HepG2 (cell line): Measurements from ENCODE around the gene SLC7A11. TPM values are rescaled to one million over a fixed set of nuclear protein-coding genes. Genes with fewer than 3 reads are reported as not detected.

Experiments
- ATAC-seq: fragments of 200-7000 bp; cut with Tn5 transposase; 3 replicates; pipeline ENCODE4 v1.9.1; 2020; ENCODE audit warnings: mild to moderate bottlenecking, moderate library complexity
- BruUV-seq: library from RNA; stranded (reverse); fragments of 400-500 nt; replicated peaks from 2 replicates; lab custom pipeline; 2021; lab: Mats Ljungman, UMichigan
- CTCF ChIA-PET: fragments of 300-600 bp; formaldehyde crosslinking; extraction: SDS; loops from one replicate; lab custom pipeline; 2021; ENCODE audit warnings: low total read pairs, inconsistent platforms, low intra/inter-chr PET ratio; lab: Yijun Ruan, JAX
- POLR2A ChIA-PET: fragments of 350-600 bp; sonication (Branson Sonifier 250); formaldehyde crosslinking; loops from one replicate; lab custom pipeline; 2020; ENCODE audit warnings: antibody characterized with exemption, inconsistent platforms; lab: Yijun Ruan, JAX
- DNase-seq: peaks from one replicate; pipeline ENCODE4 v3.0.0-alpha.2; 2015; ENCODE audit warnings: low spot score
- FAIRE-seq: peaks from 3 replicates; lab custom pipeline; 2011; peaks lifted over from hg19 to GRCh38; lab: Jason Lieb, UNC
- H2AFZ ChIP-seq: one replicate; pipeline ENCODE4 v1.6.1; 2011; ENCODE audit warnings: low read length, inconsistent platforms
- H3K27ac ChIP-seq: fragments of 300-600 bp; 3 replicates; pipeline ENCODE4 v1.8.0; 2011; ENCODE audit warnings: mixed run types, mild to moderate bottlenecking, mixed read lengths, low read length, inconsistent platforms; ENCODE audit not compliant: insufficient read depth; ENCODE audit errors: extremely low read length
- H3K27me3 ChIP-seq, 2 experiments: fragments of 200-600 bp in 1 of 2; 2 replicates in 1 of 2; 3 replicates in 1 of 2; pipeline versions ENCODE4 v1.6.0 to v1.8.0; 2011; ENCODE audit warnings: low read length in 2 of 2, mild to moderate bottlenecking in 2 of 2, moderate library complexity in 2 of 2, inconsistent platforms in 1 of 2; ENCODE audit not compliant: insufficient read depth in 2 of 2, control insufficient read depth in 1 of 2
- H3K36me3 ChIP-seq, 2 experiments: fragments of 200-600 bp in 1 of 2; replicated peaks in 1 of 2; 2 replicates in 1 of 2; 3 replicates in 1 of 2; pipeline versions ENCODE4 v1.5.1 to v1.8.0; 2011; ENCODE audit warnings: low read length in 2 of 2, inconsistent platforms in 1 of 2; ENCODE audit not compliant: insufficient read depth in 2 of 2, control insufficient read depth in 1 of 2
- H3K4me1 ChIP-seq: 2 replicates; pipeline ENCODE4 v1.5.1; 2012; ENCODE audit warnings: low read length, inconsistent platforms; ENCODE audit not compliant: insufficient read depth
- H3K4me2 ChIP-seq: 2 replicates; pipeline ENCODE4 v1.6.0; 2011; ENCODE audit warnings: low read depth, low read length, inconsistent platforms
- H3K4me3 ChIP-seq, 3 experiments: fragments of 200-600 bp in 1 of 3; sonication (generic), shearing (Covaris generic) in 1 of 3; replicated peaks in 1 of 3; 2 replicates each; pipeline ENCODE4 v1.5.1; 2011 to 2016; ENCODE audit warnings: low read length in 3 of 3, inconsistent platforms in 2 of 3, low read depth in 2 of 3, mild to moderate bottlenecking in 2 of 3, control low read depth in 1 of 3, mixed read lengths in 1 of 3; ENCODE audit not compliant: insufficient read depth in 1 of 3
- H3K79me2 ChIP-seq: one replicate; pipeline ENCODE4 v1.6.1; 2011; ENCODE audit warnings: low read length, inconsistent platforms; ENCODE audit not compliant: insufficient read depth
- H3K9ac ChIP-seq: 2 replicates; pipeline ENCODE4 v1.6.0; 2011; ENCODE audit warnings: mild to moderate bottlenecking, low read depth, low read length, inconsistent platforms; ENCODE audit not compliant: insufficient read depth
- H3K9me3 ChIP-seq: 2 replicates; pipeline ENCODE4 v1.5.1; 2012; ENCODE audit warnings: mild to moderate bottlenecking, low read length
- H4K20me1 ChIP-seq: 2 replicates; pipeline ENCODE4 v1.6.0; 2011; ENCODE audit warnings: inconsistent platforms, mild to moderate bottlenecking, low read length, moderate library complexity; ENCODE audit not compliant: insufficient read depth
- CBX1 ChIP-seq: IDR thresholded peaks from one replicate; pipeline ENCODE4 v1.6.1; 2016; ENCODE audit warnings: antibody characterized with exemption, low read depth
- CCAR2 ChIP-seq: fragments of 200-400 bp; formaldehyde crosslinking; optimal IDR thresholded peaks from 2 replicates; pipeline ENCODE3; 2018; ENCODE audit warnings: low read depth, mild to moderate bottlenecking, low read length, moderate library complexity
- ETV5 ChIP-seq: IDR thresholded peaks from 2 replicates; pipeline ENCODE4 v1.6.1; 2018; ENCODE audit warnings: missing biosample characterization, missing genetic modification reagents, inconsistent platforms, borderline replicate concordance
- ETV6 ChIP-seq: sonication (generic); formaldehyde crosslinking; conservative IDR thresholded peaks from 2 replicates; pipeline ENCODE4 v1.4.0; 2020; ENCODE audit warnings: missing genetic modification reagents
- FOXP1 ChIP-seq, 2 experiments: fragments of 450-650 bp in 1 of 2; IDR thresholded peaks; 2 replicates each; pipeline ENCODE4 v1.6.1; 2017 to 2018; ENCODE audit warnings: antibody characterized with exemption in 1 of 2
- RBM22 ChIP-seq: fragments of 200-400 bp; formaldehyde crosslinking; optimal IDR thresholded peaks from 2 replicates; pipeline ENCODE3; 2017; ENCODE audit warnings: mild to moderate bottlenecking, low read length, moderate library complexity
- RCOR2 ChIP-seq: IDR thresholded peaks from 2 replicates; pipeline ENCODE4 v1.6.1; 2016; ENCODE audit warnings: missing biosample characterization, missing genetic modification reagents
- SRF ChIP-seq: IDR thresholded peaks from 2 replicates; pipeline ENCODE4 v1.6.1; 2011; ENCODE audit warnings: mild to moderate bottlenecking, low read depth, low read length, moderate library complexity
- WIZ ChIP-seq: sonication (generic); formaldehyde crosslinking; IDR thresholded peaks from 2 replicates; pipeline ENCODE4 v1.5.1; 2020; ENCODE audit warnings: mild to moderate bottlenecking, missing genetic modification reagents
- WGBS: methylation state at CpG from one replicate; pipeline ENCODE4 v1.1.6; 2017; ENCODE audit warnings: low lambda C conversion rate; 5-methylcytosine and 5-hydroxymethylcytosine counted together
- in situ Hi-C: cut with HindIII; loops from 2 replicates; pipeline ENCODE4 v1.10.0; 2017; ENCODE audit warnings: low pct_unique_long_range_greater_than_20kb; ENCODE audit not compliant: extremely low pct_ligation_motif_present
- intact Hi-C: fragments of 100-400 bp; cut with micrococcal nuclease; formaldehyde crosslinking; loops from one replicate; pipeline ENCODE4 v1.10.0; 2022; ENCODE audit not compliant: unreplicated experiment
- polyA plus RNA-seq, 8 experiments: library from polyadenylated mRNA; depleted of rRNA in 3 of 8; stranded (reverse) in 7 of 8; unstranded in 1 of 8; fragments of >200 nt; fragmentation: Illumina TruSeq in 4 of 8; extraction: Trizol in 4 of 8; gene quantifications; 2 replicates each; pipeline versions ENCODE4 v1.2.1 to v1.2.3, GENCODE V29; 2011 to 2016; ENCODE audit warnings: low read depth in 4 of 8, missing spikeins in 1 of 8, mixed read lengths in 1 of 8; ENCODE audit not compliant: insufficient read depth in 1 of 8
- total RNA-seq, 5 experiments: library from RNA; depleted of rRNA; stranded (reverse); fragments of >200 nt; fragmentation: Illumina TruSeq; extraction: Trizol; gene quantifications; 2 replicates each; pipeline ENCODE4 v1.2.3, GENCODE V29; 2016; ENCODE audit warnings: low read depth in 1 of 5
- TF ChIP-seq, protein P1 (sequence below): sonication (generic); formaldehyde crosslinking; IDR thresholded peaks from 2 replicates; pipeline ENCODE4 v1.9.0; 2021; ENCODE audit warnings: missing genetic modification reagents, borderline replicate concordance
- TF ChIP-seq, protein P2 (sequence below): IDR thresholded peaks from 2 replicates; pipeline ENCODE4 v1.6.1; 2012; ENCODE audit warnings: low read depth, low read length, improper control_type of control experiment
- TF ChIP-seq, protein P3 (sequence below): sonication (generic); formaldehyde crosslinking; IDR thresholded peaks from 2 replicates; pipeline ENCODE4 v1.8.1; 2022; ENCODE audit warnings: low read depth, mild to moderate bottlenecking, missing genetic modification reagents
- TF ChIP-seq, protein P4 (sequence below): sonication (generic); formaldehyde crosslinking; IDR thresholded peaks from 2 replicates; pipeline ENCODE4 v1.5.0; 2020; ENCODE audit warnings: mild to moderate bottlenecking, missing genetic modification reagents
- TF ChIP-seq, protein P5 (sequence below): sonication (generic); formaldehyde crosslinking; IDR thresholded peaks from 2 replicates; pipeline ENCODE4 v1.8.1; 2023; ENCODE audit warnings: mild to moderate bottlenecking, moderate library complexity, missing genetic modification reagents

Gene SLC7A11
- total and polyA plus RNA-seq, 2 of the 13 experiments (the other 11 are each of a cell fraction or from before 2014, with no cell fraction given) = 15.7 to 17.5 TPM

DNA sequence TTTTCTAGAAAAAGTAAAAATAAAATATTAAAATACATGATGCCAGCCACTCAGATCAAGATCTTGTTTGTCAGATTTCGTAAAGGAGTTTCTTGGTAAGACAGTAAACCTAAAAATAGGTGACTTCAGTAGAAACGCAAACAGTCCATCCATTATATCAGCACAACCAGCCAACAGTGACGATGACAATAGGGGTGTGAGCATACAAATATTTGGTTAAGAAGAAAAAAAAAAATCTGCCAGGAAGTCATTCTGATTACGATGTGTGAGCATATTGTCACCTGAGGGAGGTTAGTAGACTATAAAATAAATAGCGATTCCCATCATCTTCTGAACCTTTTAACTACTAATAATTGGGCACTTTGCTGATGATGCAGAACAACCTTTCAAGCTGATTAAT lies 37.6 kb downstream of the SLC7A11 start (continued):
- TF ChIP-seq, protein P1, sequence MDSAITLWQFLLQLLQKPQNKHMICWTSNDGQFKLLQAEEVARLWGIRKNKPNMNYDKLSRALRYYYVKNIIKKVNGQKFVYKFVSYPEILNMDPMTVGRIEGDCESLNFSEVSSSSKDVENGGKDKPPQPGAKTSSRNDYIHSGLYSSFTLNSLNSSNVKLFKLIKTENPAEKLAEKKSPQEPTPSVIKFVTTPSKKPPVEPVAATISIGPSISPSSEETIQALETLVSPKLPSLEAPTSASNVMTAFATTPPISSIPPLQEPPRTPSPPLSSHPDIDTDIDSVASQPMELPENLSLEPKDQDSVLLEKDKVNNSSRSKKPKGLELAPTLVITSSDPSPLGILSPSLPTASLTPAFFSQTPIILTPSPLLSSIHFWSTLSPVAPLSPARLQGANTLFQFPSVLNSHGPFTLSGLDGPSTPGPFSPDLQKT = no peak

DNA sequence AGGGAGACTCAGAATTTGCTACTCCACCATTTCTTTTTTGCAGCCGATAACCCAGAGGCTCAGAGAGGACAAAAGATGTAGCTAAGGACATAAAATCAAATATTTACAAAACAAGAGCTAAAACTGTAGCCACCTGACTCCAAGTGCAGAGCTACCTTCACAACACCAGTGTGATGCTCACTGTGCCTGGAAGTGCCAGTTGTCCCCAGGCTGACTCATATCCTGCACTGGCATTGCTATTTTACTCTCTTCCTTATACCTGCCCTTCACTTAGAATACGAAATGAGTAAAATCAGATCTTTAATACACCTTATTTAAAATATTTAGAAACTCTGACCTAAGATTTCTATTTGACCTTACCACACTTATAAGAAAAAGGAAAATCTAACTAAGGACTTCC lies 39.5 kb downstream of the SLC7A11 start:
- BruUV-seq = no TSS peak
- H3K4me2 ChIP-seq = no peak overlapping the region
- FAIRE-seq = no peak
- 100% methylated on average over 2 of the region's 2 CpGs for WGBS
- in situ Hi-C loops (no loop called here), intact Hi-C loops (no loop called here)
- POLR2A ChIA-PET = no interaction called here
- DNase-seq = no peak
- CTCF ChIA-PET = no interaction called here
- H3K9me3 ChIP-seq = no peaks in the 10 kb centered on the region
- H3K27ac ChIP-seq = no peak overlapping the region
- peaks cover 72% of the 10 kb centered on the region for H3K4me1 ChIP-seq
- H4K20me1 ChIP-seq = no peaks in the 10 kb centered on the region
- no peak overlapping the region for H2AFZ ChIP-seq
- ATAC-seq = no peak
- no peak overlapping the region for H3K4me3 ChIP-seq
- H3K9ac ChIP-seq = no peak overlapping the region
- no peaks in the 10 kb centered on the region for H3K27me3 ChIP-seq
- H3K36me3 ChIP-seq = peaks cover 2 to 19% of the 10 kb centered on the region in 2 experiments; a peak in 4 of 5 replicates
- H3K79me2 ChIP-seq = peaks cover 17% of the 10 kb centered on the region
- TF ChIP-seq, protein P2, sequence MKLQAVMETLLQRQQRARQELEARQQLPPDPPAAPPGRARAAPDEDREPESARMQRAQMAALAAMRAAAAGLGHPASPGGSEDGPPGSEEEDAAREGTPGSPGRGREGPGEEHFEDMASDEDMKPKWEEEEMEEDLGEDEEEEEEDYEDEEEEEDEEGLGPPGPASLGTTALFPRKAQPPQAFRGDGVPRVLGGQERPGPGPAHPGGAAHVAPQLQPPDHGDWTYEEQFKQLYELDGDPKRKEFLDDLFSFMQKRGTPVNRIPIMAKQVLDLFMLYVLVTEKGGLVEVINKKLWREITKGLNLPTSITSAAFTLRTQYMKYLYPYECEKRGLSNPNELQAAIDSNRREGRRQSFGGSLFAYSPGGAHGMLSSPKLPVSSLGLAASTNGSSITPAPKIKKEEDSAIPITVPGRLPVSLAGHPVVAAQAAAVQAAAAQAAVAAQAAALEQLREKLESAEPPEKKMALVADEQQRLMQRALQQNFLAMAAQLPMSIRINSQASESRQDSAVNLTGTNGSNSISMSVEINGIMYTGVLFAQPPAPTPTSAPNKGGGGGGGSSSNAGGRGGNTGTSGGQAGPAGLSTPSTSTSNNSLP = no peak
- peak; percentile 47 for TF ChIP-seq RBM22
- no peak for TF ChIP-seq CCAR2
- TF ChIP-seq FOXP1 (IDR thresholded peaks at IDR 0.05) = no peak
- TF ChIP-seq FOXP1 (CRISPR knock-in tag; IDR thresholded peaks at IDR 0.05) = no peak
- TF ChIP-seq, protein P3, sequence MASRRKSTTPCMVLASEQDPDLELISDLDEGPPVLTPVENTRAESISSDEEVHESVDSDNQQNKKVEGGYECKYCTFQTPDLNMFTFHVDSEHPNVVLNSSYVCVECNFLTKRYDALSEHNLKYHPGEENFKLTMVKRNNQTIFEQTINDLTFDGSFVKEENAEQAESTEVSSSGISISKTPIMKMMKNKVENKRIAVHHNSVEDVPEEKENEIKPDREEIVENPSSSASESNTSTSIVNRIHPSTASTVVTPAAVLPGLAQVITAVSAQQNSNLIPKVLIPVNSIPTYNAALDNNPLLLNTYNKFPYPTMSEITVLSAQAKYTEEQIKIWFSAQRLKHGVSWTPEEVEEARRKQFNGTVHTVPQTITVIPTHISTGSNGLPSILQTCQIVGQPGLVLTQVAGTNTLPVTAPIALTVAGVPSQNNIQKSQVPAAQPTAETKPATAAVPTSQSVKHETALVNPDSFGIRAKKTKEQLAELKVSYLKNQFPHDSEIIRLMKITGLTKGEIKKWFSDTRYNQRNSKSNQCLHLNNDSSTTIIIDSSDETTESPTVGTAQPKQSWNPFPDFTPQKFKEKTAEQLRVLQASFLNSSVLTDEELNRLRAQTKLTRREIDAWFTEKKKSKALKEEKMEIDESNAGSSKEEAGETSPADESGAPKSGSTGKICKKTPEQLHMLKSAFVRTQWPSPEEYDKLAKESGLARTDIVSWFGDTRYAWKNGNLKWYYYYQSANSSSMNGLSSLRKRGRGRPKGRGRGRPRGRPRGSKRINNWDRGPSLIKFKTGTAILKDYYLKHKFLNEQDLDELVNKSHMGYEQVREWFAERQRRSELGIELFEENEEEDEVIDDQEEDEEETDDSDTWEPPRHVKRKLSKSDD = no peak
- no peak for TF ChIP-seq CBX1
- TF ChIP-seq ETV6 = no peak
- TF ChIP-seq, protein P4, sequence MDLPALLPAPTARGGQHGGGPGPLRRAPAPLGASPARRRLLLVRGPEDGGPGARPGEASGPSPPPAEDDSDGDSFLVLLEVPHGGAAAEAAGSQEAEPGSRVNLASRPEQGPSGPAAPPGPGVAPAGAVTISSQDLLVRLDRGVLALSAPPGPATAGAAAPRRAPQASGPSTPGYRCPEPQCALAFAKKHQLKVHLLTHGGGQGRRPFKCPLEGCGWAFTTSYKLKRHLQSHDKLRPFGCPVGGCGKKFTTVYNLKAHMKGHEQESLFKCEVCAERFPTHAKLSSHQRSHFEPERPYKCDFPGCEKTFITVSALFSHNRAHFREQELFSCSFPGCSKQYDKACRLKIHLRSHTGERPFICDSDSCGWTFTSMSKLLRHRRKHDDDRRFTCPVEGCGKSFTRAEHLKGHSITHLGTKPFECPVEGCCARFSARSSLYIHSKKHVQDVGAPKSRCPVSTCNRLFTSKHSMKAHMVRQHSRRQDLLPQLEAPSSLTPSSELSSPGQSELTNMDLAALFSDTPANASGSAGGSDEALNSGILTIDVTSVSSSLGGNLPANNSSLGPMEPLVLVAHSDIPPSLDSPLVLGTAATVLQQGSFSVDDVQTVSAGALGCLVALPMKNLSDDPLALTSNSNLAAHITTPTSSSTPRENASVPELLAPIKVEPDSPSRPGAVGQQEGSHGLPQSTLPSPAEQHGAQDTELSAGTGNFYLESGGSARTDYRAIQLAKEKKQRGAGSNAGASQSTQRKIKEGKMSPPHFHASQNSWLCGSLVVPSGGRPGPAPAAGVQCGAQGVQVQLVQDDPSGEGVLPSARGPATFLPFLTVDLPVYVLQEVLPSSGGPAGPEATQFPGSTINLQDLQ (CRISPR knock-in tag) = no peak
- no peak for TF ChIP-seq WIZ (CRISPR knock-in tag)
- TF ChIP-seq ETV5 (CRISPR knock-in tag) = peak; percentile 15; the same call in 1 of the 2 replicates
- no peak for TF ChIP-seq SRF
- TF ChIP-seq, protein P5, sequence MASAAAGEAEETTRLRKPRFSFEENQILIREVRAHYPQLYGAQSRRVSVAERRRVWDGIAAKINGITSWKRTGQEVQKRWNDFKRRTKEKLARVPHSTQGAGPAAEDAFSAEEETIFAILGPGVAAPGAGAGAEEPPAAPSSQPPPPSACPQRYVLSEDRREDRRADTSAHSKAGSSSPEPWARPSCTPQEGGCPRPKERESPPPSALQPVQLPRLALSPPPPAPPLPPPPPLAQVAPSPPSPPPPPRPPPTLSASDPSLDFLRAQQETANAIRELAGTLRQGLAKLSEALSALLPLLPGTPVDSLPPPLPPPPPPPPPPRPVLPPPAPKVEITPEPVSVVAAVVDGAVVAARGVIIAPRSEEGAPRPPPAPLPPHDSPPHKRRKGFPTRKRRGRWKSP (CRISPR knock-in tag) = no peak
- TF ChIP-seq RCOR2 (CRISPR knock-in tag) = no peak
